Measurements from ENCODE around the gene ZNF76. TPM values are rescaled to one million over a fixed set of nuclear protein-coding genes. Genes with fewer than 3 reads are reported as not detected.

Gene ZNF76
- total and polyA plus RNA-seq, 3 experiments from 2014 or later: 31.3 to 35.2 (median 33.6) TPM

- Histone ChIP-seq H3K4me1 (ENCODE audit: insufficient read depth, low read length) (peaks cover 43% of the 10 kb centered on the region), H3K9me3 (ENCODE audit: low read length) (no peaks in the 10 kb centered on the region), H3K27ac (ENCODE audit: low read depth, low read length) (no peak overlapping the region), H3K27me3 (ENCODE audit: insufficient read depth, low read length, poor library complexity, severe bottlenecking) (no peaks in the 10 kb centered on the region), H3K36me3 (ENCODE audit: insufficient read depth, low read length) (peaks cover 3% of the 10 kb centered on the region), H3K4me3 (ENCODE audit: low read length) (no peak overlapping the region)
- peaks cover 43 to 54% (median 51%) of the 10 kb centered on the region in 3 donors for H3K4me1 Mint-ChIP-seq
- POLR2A ChIA-PET: interaction anchor here (0.5 to 1.5 kb wide), 8 partner anchors 9 to 1568 kb away, joined by 3 to 7 read pairs (median 4); partner anchors contain the start of genes DEF6 and FANCE
- H3K4me3 Mint-ChIP-seq: peak overlapping the region in 1 of 7 donors; percentile 96
- no peak for DNase-seq
- peak overlapping the region in 2 of 8 donors; percentile 11 to 45 for H3K27ac Mint-ChIP-seq
- CTCF ChIA-PET: interaction anchor here (0.6 to 6.7 kb wide), 32 partner anchors 9 to 397 kb away, joined by 3 to 111 read pairs (median 5); partner anchors contain the start of genes ARMC12, DEF6, FANCE and RPL10A
- H3K36me3 Mint-ChIP-seq: peaks cover 0 to 22% (median 4%) of the 10 kb centered on the region in 3 donors
- no peaks in the 10 kb centered on the region for H3K9me3 Mint-ChIP-seq
- H3K27me3 Mint-ChIP-seq: peaks cover 0 to 1% of the 10 kb centered on the region in 2 donors
These were observed 82.0 kb downstream of the ZNF76 start for GRCh38 chr6:35341557-35341956.

- peaks cover 0 to 30% (median 4%) of the 10 kb centered on the region in 3 donors for H3K36me3 Mint-ChIP-seq
- H3K9me3 ChIP-seq (ENCODE audit: low read length): no peaks in the 10 kb centered on the region
- H3K4me3 ChIP-seq (ENCODE audit: low read length): peak within 1 kb of the TSS; percentile 90
- ChIA-PET POLR2A (interaction anchor here (0.5 to 1.5 kb wide), 9 partner anchors 10 to 210 kb away, joined by 3 to 4 read pairs (median 3); partner anchors contain the start of genes DEF6 and FANCE), CTCF (interaction anchor here (0.6 to 6.7 kb wide), 32 partner anchors 10 to 396 kb away, joined by 3 to 111 read pairs (median 5); partner anchors contain the start of genes ARMC12, DEF6, FANCE and RPL10A)
- peak within 1 kb of the TSS; percentile 86 to 98 (median 95) for H3K4me3 Mint-ChIP-seq
- H3K27me3 Mint-ChIP-seq: peaks cover 0 to 1% of the 10 kb centered on the region in 2 donors
- H3K9me3 Mint-ChIP-seq: no peaks in the 10 kb centered on the region
- H3K4me1 Mint-ChIP-seq: peaks cover 45 to 55% (median 50%) of the 10 kb centered on the region in 3 donors
- H3K4me1 ChIP-seq (ENCODE audit: insufficient read depth, low read length): peaks cover 51% of the 10 kb centered on the region
- no peaks in the 10 kb centered on the region for H3K27me3 ChIP-seq (ENCODE audit: insufficient read depth, low read length, poor library complexity, severe bottlenecking)
- H3K27ac ChIP-seq (ENCODE audit: low read depth, low read length): peak within 1 kb of the TSS; percentile 79
- peak; percentile 96 to 98 (median 97) for DNase-seq
- peak within 1 kb of the TSS; percentile 80 to 98 (median 95) for H3K27ac Mint-ChIP-seq
- peaks cover 3% of the 10 kb centered on the region for H3K36me3 ChIP-seq (ENCODE audit: insufficient read depth, low read length)
These were observed 82.9 kb downstream of the ZNF76 start, which contains the start of gene PPARD for GRCh38 chr6:35342258-35343091. PPARD (plus strand) TSS chr6:35342558; CDS start chr6:35411088, 68,530 bp downstream.

GRCh38 chr6:35343092-35343834 is 83.7 kb downstream of the ZNF76 start:
- H3K27ac ChIP-seq (ENCODE audit: low read depth, low read length): peak overlapping the region; percentile 79
- peaks cover 0 to 33% (median 6%) of the 10 kb centered on the region in 3 donors for H3K36me3 Mint-ChIP-seq
- H3K4me1 ChIP-seq (ENCODE audit: insufficient read depth, low read length): peaks cover 57% of the 10 kb centered on the region
- H3K4me3 ChIP-seq (ENCODE audit: low read length): peak overlapping the region; percentile 90
- H3K9me3 Mint-ChIP-seq: no peaks in the 10 kb centered on the region
- CTCF ChIA-PET: interaction anchor here (1.0 to 6.7 kb wide), 13 partner anchors 10 to 125 kb away, joined by 3 to 111 read pairs (median 6); partner anchors contain the start of genes DEF6, FANCE and RPL10A
- peaks cover 3% of the 10 kb centered on the region for H3K36me3 ChIP-seq (ENCODE audit: insufficient read depth, low read length)
- peak overlapping the region; percentile 86 to 98 (median 95) for H3K4me3 Mint-ChIP-seq
- POLR2A ChIA-PET: interaction anchor here (0.6 to 1.0 kb wide), 4 partner anchors 98 to 209 kb away, joined by 3 read pairs; partner anchors contain the start of gene RPL10A
- H3K27me3 Mint-ChIP-seq: peaks cover 0 to 1% of the 10 kb centered on the region in 2 donors
- no peak for DNase-seq
- peaks cover 48 to 56% (median 54%) of the 10 kb centered on the region in 3 donors for H3K4me1 Mint-ChIP-seq
- no peaks in the 10 kb centered on the region for H3K9me3 ChIP-seq (ENCODE audit: low read length)
- H3K27ac Mint-ChIP-seq: peak overlapping the region; percentile 72 to 98 (median 95)
- no peaks in the 10 kb centered on the region for H3K27me3 ChIP-seq (ENCODE audit: insufficient read depth, low read length, poor library complexity, severe bottlenecking)

DNA sequence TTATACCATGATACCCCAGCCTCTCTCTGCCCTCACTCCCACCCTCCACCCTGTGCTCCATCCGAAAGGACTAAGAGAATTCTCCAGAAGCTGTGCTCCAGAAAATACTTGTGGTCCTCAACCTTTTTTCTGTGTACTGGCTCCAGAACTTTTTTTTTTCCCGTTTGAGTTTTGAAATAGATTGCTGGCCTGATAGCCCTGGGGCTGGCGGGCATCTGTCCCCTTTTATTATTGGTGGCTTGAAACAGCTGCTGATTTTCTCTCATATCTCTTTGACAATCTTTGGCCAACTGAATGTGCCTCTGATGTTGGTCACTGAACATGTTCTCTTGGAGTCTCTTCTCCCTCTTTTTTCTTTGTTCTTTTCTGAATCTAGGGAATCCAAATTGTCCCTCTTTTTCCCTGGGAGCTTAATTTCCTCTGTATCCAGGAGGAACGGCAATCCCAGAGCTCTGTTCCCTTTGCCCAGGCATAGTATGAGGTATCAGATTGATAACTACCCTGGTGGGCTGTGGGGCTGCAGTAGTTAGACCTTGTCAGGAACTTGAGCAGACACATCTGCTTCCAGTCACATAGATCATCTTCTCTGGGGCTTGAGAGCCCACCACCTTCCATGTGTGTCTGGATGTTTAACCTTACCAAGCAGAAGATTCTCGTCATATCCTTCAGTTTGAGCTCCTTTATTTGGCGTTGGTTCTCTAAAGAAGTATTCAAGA is 84.5 kb downstream of the ZNF76 start:
- Histone ChIP-seq H3K27me3 (ENCODE audit: insufficient read depth, low read length, poor library complexity, severe bottlenecking) (no peaks in the 10 kb centered on the region), H3K4me3 (ENCODE audit: low read length) (peak overlapping the region; percentile 90), H3K9me3 (ENCODE audit: low read length) (no peaks in the 10 kb centered on the region), H3K27ac (ENCODE audit: low read depth, low read length) (no peak overlapping the region), H3K4me1 (ENCODE audit: insufficient read depth, low read length) (peaks cover 63% of the 10 kb centered on the region), H3K36me3 (ENCODE audit: insufficient read depth, low read length) (peaks cover 3% of the 10 kb centered on the region)
- CTCF ChIA-PET: interaction anchor here (1.0 to 6.7 kb wide), 7 partner anchors 16 to 124 kb away, joined by 3 to 111 read pairs (median 5); partner anchors contain the start of genes DEF6, FANCE and RPL10A
- POLR2A ChIA-PET: interaction anchor here (0.8 kb wide), 1 partner anchor 124 kb away, joined by 3 read pairs; the partner anchor contains the start of gene RPL10A
- Mint-ChIP-seq H3K36me3 (peaks cover 0 to 39% (median 9%) of the 10 kb centered on the region in 3 donors), H3K27me3 (peaks cover 0 to 1% of the 10 kb centered on the region in 2 donors), H3K4me3 (peak overlapping the region; percentile 86 to 98 (median 95)), H3K4me1 (peaks cover 53 to 62% (median 61%) of the 10 kb centered on the region in 3 donors), H3K27ac (peak overlapping the region; percentile 55 to 97 (median 92)), H3K9me3 (no peaks in the 10 kb centered on the region)
- DNase-seq: no peak

Other genes starting within 250 kb of the ZNF76 start
- gene TCP11, start 118.4 kb upstream of the ZNF76 start, total RNA-seq: not detected
- gene TCP11, start 118.4 kb upstream of the ZNF76 start, polyA plus RNA-seq: not detected
- under 1 TPM; 0.07 TPM for gene SCUBE3, start 45.8 kb upstream of the ZNF76 start, total RNA-seq
- 0.18 TPM for gene SCUBE3, start 45.8 kb upstream of the ZNF76 start, polyA plus RNA-seq
- gene DEF6, start 38.1 kb downstream of the ZNF76 start, total RNA-seq: 10 to 100 TPM; 71.2 to 73.0 TPM
- 183 TPM for gene DEF6, start 38.1 kb downstream of the ZNF76 start, polyA plus RNA-seq
- gene PPARD, start 82.8 kb downstream of the ZNF76 start, total RNA-seq: 10 to 100 TPM; 14.8 to 16.2 TPM
- 7.7 TPM for gene PPARD, start 82.8 kb downstream of the ZNF76 start, polyA plus RNA-seq
- gene FANCE, start 192.6 kb downstream of the ZNF76 start, total RNA-seq: 10 to 100 TPM; 23.6 to 27.5 TPM
- gene FANCE, start 192.6 kb downstream of the ZNF76 start, polyA plus RNA-seq: 6.5 TPM
- gene RPL10A, start 208.7 kb downstream of the ZNF76 start, total RNA-seq: 1,000 to 10,000 TPM; 1,737 to 1,739 TPM
- 970 TPM for gene RPL10A, start 208.7 kb downstream of the ZNF76 start, polyA plus RNA-seq
- under 1 TPM; 0.53 to 0.90 TPM for gene TEAD3, start 237.3 kb downstream of the ZNF76 start, total RNA-seq
- 0.25 TPM for gene TEAD3, start 237.3 kb downstream of the ZNF76 start, polyA plus RNA-seq

All from CD8-positive, alpha-beta memory T cell (primary cell).